ENCODE results near the gene CPD.

GRCh38 chr17:30337393-30337999 is 41.2 kb upstream of the CPD start:
- TF ChIP-seq EZH2 (IDR thresholded peaks at IDR 0.05; ENCODE audit: borderline replicate concordance, low read depth, low read length, poor library complexity, severe bottlenecking) (no peak), CTCF (conservative IDR thresholded peaks at IDR 0.05; ENCODE audit: low read depth, low read length) (no peak)
